ENCODE data around the gene RAB11FIP4.

Gene RAB11FIP4

GRCh38 chr17:31579265-31579664 lies 187.8 kb downstream of the RAB11FIP4 start:
- DNase-seq: no peak

DNA sequence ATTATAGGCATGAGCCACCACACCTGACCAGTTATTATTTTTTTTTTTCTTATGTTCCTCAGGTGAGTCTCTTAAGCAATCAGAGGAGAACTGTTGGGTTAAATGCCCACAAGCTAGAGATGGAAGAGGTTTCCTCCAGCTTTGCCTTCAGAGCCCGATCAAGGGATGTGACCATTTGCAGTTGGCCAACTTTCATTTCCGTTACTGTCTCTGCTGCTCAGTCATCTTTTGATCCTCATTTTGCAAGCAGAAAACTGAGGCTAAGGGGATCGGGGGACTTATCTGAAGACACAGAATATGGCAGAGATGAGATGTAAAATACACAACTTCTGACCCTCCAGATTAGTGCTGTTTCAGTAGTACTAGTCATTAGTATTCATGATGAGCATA lies 188.8 kb downstream of the RAB11FIP4 start:
- DNase-seq: no peak

GRCh38 chr17:31580706-31581490 lies 189.4 kb downstream of the RAB11FIP4 start:
- DNase-seq: peak; percentile 44

- no peak for DNase-seq
These were observed 190.0 kb downstream of the RAB11FIP4 start for GRCh38 chr17:31581491-31581890.

DNA sequence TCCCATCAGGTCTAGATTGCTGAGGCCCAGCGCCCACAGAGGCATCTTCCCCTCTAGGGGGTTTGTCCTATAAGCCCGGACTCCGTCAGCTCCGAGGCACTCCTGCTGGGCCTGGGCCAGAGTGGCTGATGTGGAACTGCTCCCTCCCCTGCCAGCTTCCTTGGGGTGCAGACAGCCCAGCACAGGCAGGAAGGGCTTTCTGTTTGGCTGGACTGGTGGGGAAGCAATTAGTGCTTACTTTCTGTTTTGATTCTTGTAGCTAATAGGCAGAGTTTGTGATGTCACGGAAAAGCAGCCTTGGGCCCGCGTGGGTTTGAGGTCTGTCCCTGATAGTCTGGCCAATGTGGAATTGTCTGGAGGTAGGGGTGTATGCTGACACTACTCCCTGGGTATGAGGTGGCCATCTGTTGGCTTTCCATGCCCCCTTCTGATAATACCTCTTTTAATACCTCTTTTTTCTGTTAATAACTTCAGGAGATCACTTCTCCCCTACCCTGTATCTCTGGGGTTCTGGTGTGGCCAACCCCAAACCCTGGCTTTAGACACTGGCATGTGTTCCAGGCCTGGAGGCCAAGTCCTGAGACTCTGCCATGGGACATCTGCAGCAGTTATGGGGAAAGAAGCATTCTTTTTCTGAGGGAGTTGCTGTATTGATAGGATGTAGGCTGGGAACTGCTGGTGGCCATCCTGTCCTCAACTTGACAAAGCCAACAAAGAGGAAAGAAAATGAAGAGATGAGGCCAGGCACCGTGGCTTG lies 190.9 kb downstream of the RAB11FIP4 start:
- no peak for DNase-seq

DNA sequence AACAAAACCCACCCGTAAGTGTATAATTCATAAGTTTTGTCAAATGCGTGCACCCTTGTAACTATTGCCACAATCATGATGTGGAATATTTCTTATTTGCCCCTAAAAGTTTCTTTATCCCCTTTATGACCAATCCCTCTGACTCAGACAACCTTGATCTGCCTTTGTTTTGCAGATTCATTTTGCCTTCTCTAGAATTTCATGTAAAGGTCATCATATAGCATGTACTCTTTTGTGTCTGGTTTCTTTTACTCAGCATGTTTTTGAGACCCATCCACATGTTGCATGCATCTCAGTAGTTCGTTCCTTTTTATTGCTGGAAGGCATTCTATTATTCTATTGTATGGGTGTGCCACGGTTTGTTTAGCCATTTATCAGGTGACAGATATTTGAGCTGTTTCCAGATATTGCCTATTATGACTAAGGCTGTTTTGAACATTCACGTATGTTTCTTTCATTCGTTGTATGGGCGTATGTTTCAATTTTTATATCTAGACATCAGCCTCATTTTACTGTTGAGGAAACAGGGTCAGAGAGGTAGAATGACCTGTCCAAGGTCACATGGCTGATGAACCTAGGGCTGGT lies 192.4 kb downstream of the RAB11FIP4 start:
- no peak for DNase-seq

DNA sequence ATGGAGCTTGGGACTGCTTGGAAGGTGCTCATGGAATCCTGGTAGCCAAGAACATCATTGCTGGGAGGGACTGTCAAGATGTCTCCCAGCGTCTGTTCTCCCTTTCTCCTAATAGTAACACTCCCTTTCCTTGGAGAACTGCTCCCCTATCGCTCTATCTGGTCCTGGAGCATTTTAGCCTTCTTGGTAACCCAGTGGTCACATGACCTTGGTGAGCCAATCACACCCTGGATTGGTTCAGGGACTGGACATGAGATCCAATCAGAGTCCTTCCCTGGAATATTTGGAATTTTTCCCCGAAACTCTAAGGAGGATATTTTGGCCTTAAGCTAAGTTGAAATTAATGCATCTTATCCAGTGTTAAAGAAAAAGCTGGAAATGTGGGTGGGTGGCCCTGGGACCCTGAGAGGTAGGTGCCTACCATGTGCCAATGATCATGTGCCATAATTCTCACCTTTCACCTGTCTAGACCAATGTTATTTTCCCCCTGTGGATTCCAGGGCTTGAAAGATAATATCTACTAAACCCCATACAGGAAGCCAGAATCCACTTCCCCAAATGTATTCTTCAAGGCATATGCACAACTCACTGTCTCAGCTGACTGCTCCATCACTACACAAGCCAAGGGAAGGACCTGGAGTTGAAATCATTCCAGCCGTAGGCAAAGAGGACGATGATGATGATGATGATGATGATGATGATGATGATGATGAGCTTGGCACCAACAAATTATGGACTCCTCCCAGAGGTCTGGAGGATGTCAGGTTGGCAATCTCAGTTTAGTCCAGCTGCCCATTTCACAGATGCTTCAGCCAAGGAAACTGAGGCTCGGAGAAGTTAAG lies 193.2 kb downstream of the RAB11FIP4 start:
- DNase-seq: no peak

- no peak for DNase-seq
These were observed 193.8 kb downstream of the RAB11FIP4 start for GRCh38 chr17:31585280-31585630.

DNA sequence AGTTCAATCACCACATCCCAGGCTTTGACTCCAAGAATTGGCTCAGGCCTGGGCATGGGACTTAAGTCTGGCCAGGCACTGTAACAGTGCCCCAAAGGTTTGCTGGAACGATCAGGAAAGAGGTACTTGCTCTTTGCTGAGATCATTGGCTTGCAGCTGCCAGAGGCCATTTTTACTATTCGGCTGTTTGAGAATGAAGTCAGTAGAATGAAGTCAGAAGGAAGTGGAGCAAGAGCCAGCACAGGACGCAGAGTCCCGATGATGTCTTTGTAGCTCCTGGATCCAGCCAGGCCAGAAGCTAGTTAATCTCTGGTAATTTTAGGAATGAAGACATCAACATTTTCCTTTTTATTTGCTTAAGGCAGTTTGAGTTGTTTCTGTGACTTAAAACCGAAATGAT lies 195.5 kb downstream of the RAB11FIP4 start:
- DNase-seq: peak; percentile 43

DNA sequence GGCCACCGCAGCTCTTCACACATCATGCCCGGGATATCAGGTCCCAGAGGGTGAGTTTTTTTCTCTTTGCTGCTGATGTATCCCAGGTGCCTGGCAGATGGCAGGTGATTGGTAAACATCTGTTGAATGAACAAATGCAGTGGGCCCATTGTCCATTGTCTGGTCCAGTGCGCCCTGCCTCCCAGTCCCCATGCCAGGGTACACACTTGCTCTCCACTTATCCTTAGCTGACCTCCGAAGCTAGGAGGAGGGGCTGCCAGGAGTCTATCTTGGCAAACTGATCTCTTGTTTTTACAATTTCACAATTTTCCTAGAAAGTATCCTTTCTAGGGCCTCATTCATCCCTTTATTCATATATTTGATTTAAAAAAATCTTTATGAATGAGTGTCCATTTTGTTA lies 196.0 kb downstream of the RAB11FIP4 start:
- DNase-seq: no peak

Data from fibroblast of upper back skin (primary cell).